GM19372 (cell line): ENCODE results near the gene DSCAM.

Experiments
- ATAC-seq: cut with Tn5 transposase; IDR thresholded peaks from one replicate; pipeline ENCODE4 v1.9.1; 2021; ENCODE audit warnings: mild to moderate bottlenecking, low read depth, moderate library complexity; ENCODE audit not compliant: unreplicated experiment

Gene DSCAM

DNA sequence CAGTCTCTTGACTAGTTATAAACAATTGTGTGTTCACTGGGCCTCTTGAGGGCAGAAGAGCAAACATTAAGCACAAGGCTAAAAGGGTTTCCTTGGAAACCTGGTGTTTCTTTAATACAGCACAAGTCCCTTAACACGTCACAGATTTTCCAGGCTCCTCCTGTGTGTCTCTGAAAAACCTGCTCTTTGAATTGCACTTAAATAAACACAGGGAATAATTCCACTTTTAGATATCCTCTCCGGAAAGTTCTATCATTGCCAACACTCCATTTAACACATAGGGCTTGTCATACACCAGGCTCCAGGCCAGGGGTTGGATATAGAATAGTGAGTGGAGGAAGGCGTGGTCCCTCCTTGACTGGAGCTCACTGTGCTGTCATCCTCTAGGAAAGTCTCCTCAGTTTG is 442.6 kb downstream of the DSCAM start:
- ATAC-seq, result no peak

DNA sequence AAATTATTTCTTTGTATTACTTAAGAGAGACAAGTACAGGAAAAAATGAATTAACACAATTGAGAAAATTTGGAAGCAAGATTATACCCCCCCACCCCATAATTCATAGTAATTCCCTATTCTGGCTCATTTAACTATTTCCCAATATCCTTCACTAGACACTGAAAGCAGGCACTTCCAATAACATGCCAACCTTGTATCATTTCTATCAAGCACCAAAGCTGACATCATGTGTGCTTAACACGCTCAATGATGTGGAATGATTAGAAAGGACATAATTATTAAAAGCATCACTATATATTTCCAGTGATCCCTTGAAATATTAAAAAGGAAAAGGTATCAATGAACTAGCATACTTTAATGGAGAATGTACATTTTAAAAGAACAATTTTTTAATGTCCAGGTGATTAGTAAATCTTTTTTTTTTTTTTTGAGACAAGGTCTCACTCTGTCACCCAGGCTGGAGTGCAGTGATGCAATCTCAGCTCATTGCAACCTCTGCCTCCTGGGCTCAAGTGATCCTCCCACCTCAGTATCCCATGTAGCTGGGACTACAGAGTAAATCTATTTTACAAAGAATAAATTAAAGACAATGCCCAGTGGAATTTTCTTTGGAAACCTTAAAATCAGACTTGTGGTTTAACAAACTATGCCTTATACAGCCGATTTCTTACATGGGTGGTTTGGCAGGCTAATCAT is 443.9 kb downstream of the DSCAM start:
- no peak for ATAC-seq

DNA sequence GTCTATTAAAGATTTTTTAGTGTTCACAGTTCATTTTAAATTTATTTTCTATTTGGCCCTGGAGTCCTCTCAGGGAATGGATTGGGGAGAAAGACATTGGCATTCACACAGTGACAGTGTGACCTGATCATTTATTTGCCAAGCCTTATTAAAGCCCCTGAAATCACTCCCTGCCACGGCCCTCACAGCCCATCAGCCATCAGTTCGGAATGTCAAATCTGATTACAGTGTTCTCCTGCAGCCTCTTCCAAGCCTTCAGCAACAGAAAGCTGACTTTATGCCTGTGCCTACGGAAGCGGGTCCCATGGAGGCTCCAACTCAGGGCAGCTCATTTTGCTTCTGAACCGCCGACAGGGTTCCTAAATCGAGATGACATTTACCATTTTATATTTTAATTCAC is 451.2 kb downstream of the DSCAM start:
- ATAC-seq, result no peak

DNA sequence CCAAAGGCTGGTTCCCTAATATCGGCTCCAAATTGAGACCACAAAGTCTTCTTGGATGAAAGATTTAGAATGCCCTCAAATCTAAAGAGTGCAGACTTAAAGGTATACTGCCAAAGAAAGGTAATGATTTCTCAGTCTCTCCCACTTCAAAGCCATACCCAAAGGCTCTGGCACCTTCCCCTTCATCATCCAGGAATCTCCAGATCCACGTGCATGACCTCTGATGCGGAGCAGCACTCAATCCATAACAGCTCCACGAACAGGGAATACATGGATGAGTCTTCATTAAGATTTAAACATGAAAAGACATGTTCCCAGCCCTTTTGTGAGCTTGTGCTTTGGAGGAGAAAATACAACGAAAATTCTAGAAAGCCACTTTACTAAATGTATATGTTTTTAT is 453.9 kb downstream of the DSCAM start:
- ATAC-seq, result no peak

DNA sequence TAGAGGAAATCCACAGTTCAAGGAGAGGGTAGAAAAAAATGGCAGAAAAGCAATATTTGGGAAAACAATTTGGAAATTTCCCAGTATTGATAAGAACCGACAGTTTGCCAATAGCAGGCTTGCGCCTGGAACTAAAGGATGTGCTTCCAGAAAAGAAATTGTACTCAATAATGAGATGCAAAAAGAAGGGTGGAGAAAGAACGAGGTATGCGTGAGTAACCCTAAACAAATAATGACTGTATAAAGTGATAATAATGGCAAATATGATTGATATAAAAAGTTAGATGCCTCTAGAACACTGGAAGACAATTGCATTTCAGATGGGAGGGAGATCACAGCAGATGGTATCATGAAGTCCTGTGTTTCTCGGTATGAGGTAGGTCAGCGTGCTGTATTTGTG is 458.9 kb downstream of the DSCAM start:
- ATAC-seq, result no peak

DNA sequence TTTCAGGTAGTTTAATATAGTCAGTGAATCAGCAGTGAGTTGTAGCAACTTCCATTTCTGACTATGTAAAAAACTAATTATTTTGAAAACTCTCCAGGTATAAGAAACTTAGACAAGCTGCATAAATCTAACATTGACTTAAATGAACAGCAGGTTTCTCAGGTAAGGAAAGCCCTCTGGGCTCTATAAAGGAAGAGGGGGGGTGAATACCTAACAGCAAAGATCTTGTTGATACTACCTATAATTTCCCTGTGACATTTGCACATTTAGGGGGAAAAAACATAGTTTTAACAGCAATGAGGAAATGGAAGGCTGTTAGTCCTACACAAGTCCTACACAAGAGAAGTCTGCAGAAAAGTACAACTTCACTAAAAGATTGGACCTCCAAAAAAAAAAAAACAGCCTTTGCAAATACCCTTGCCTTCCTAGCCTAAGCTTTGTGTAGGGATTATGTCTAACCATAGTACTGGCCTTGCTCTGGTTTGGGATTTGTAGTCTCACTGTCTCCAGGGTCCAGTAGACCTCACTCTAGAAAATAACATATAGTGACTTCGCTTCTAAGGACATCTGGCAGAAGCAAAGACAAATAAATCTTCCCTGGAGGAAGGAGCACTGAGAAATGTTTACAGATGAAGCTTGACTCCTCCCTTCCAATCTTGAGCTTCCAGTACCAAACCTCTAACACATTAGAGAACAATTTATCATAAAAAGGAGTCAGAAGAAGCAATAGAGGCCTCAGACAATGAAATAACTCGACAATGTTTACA is 459.8 kb downstream of the DSCAM start:
- ATAC-seq, result no peak

DNA sequence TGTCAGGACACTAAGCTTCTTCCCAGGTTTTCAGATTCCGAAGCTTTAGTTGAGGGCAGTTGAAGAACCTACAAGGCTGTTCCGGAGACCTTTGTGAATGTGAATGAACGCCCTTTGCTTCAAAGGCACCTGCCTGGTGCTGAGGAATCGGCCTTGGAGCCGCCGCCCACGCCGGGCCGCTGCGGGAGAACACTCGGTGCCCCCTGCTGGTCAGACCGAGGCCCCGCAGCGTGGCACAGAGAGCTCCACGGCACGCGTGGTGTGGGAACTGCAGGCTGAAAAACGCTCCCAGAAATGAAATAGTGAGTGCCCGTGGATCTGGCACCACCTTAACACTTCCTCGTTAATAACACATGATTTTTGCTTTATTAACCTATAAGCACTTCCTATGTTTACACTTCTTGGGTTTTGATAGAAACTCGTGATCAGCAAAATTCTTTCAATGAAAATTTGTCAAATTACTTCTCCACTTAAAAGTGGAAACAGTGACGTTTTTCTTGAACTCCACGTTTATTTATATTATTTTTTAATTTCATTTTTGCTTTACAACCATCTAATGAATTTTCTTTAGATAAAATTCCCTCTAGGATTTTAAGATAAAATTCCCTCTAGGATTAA is 460.6 kb downstream of the DSCAM start:
- no peak for ATAC-seq

DNA sequence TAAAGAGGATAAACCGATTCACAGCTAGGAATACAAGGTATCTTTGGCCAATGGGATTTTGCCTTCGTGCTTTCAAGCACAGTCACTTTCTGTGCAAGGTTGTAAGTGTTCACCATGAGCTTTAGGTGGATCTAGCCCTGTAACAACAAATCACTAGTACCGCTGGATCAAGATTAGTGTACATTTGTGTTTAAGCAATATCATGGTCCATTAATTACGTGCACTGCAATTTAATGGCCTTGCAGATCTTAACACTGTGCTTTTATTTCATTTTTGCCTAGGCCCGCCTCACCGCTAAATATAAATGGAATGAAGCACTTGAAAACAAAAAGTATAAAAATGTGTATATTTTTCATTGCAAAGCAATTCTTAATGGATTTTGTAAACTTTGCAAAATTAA is 461.1 kb downstream of the DSCAM start:
- ATAC-seq, result no peak

DNA sequence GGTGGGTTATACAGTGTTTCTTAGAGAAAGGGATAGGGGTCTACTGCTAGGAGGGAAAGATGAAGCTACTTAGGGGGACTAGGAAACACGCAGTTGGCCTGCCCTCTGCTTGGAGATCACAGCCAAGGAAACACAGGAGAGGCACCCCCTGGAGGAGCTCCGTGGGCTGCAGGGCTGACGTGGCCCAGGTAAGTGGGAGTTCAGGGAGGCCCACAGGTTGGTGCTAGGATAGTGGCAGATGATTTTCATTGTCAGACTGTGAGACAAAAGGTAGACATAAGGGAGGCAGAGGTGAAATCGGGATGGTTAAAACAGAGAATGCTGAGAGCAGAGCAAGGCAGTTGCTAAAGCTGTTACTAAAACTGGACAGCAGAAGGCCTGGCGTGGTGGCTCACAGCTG is 463.0 kb downstream of the DSCAM start:
- ATAC-seq, result no peak

DNA sequence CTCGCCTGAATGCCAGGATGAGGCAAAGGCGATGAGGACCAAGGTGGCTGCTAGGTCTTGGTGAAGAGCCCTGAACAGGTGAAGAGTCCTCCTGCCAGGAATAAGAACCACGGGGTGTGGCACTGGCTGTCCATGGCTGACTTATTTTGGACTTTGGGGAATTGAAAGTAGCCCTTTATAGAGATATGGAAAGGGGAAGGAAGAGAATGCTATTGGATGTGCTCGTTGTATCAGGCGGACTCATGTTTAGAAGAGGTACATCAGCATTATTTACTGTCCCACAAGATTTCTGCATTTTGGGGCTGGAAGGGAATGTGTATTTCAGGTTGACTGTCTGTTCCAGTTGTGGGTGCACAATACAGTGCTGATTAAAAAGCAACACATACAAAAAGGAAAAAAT is 465.8 kb downstream of the DSCAM start:
- no peak for ATAC-seq

DNA sequence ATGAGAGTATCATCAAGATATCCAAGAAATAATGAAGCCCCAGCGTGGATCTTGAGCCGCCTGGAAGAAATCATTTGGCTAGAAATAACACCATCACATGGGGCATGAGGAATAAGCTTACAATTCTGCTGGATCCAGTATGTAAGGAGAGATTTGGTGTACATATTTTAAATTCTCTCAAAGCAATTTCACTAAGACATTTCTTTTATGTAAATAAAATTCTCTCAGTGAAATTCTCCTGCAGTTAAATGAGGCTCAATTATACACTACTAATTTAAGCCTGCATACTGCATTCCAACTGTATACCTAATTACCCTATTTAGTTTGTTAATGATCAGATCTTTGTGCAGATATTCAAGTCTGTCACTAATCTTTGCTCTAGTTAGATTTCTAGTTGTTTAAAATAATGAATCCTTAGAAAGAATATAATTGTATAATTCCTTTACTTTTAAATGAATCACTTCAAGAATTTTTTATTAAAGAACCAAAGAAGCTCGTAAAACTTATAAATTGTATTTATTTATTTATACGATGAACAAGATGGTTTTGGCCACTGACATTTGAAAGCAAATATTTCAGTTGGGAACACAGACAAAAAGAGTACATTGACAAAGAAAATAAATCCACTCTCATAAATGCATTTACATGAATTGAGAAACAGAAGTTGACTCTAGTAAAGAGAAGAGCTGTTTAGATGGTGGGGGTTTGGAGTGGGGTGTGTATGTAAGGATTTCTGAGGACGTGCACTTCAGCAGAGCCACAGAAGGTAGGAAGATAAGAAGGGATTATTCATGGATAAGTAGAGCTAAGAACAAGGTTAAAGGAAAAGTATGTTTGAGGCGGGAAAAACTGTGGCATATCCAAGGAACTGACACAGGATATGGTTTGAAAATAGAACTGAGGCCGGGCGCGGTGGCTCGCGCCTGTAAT is 466.8 kb downstream of the DSCAM start:
- no peak for ATAC-seq

DNA sequence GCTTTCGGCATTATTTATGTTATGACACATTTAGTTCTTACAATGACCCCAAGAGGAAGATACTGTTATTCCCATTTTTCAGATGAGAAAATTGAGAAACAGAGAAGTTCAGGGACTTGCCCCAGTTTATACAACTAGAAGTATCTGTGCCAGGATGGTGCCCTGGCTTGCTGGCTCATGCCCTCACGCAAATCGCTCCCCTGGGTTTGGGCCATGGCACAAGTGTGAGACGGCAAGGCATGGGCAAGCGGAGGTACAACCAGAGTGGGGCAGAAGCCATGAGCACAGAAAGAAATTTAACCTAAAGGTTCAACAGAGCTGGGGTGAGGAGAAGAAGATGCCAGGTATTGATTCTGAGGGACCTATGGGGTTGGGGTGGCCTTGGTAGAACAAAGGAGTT is 469.8 kb downstream of the DSCAM start:
- no peak for ATAC-seq

DNA sequence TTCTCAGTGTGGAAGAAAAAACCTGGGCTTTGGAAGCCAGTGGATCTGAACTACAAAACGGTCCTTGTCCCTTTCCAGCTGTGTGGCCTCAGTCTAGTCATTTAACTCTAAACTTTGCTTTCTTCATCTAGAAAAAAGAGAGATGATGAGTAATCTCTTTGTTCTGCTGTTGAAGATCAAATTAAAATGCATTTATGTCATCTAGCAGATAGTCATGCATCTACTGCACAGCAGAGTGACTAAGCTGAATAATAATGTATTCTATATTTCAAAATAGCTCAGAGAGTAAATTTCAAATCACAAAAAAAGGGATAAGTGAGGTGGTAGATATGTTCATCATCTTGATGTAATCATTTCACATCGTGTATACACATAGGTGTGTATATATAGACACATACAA is 473.2 kb downstream of the DSCAM start:
- no peak for ATAC-seq

DNA sequence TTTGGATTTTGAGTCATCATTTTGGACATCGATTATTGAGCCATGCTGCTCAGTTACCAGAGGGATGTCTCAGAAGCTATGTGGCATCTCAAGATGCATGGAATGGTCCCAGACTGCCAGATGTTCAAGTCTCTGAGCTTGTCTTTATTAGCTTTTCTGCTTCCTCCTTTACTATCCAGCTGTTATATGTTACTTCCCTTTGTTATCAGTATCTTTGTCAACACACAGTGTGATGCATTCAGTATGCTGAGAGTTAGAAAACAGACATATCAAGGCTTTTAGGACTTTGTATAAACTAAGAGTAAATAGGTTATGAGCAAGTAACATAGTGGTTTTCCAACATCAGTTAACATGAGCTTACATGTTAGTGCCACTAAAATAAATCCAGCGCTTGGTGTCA is 474.5 kb downstream of the DSCAM start:
- ATAC-seq, result no peak

DNA sequence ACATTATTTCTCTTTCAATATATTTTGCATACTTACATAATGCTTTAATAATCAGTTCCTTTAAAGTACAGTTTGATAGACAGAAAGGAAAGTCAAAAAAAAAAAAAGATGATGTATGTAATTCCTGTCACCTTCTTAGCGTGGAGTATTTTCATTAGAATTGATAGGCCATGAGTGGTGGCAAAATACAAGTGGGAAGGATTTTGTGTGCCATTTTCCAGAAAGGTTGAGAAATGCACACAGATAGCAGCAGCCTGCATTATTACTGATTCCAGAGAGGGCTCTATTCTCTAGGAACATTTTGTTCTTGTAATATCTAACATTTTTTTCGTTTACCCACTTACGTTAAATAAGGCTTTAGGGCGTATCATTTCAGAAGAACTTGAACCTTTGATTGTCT is 475.6 kb downstream of the DSCAM start:
- no peak for ATAC-seq

DNA sequence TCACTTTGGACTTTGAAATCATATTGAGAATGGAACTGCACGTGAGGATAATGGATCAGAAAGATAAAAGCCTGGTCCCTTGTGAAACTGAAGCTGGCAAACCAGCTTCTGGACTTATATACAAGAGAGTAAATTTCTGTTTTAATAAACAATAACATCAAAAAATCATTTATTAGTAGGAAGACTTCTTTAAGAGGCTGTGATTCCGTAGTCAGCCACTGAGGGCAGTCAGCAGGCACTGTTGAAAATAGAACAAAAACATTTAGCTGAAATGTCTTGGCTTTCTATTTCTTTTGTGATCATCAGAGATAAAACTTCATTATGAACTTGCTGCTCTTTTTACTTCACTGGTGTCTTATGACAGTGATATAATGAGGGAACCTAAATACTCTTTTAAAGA is 490.3 kb downstream of the DSCAM start:
- ATAC-seq, result no peak

DNA sequence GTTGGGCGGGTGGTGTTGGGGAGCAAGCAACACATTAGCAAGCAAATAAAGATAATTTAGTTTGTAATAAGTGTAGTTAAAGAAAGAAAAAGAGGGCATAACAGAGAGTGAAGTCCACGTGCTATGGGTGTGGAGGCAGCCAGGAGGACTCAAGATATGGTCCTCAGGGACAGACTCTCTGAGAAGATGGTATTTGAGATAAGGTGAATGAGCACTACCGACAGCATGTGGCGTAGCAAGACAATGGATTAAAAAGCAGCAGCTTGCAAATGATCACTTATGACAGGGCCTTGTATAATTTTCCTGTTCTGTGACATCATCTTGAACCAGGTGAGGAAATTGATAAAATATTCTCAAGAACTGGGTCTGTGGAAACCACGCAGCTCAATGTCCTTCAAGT is 491.9 kb downstream of the DSCAM start:
- no peak for ATAC-seq

DNA sequence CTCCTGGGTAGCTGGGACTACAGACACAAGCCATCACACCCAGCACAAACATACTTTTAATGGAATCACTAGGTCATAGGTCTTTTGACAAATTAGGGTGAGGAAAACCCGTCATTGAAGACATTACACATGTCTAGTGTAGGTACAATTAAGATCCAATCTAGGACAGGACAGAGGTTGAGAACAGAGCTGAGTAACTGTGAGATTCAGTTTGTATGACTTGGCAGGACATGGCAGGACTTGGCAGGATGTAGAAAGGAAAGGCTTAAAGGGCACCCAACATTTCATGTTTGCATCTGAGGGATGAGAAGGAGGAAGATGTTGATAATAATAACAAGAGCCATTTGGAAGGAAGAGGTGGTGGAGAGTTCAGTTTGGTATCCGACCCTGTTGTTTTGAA is 496.0 kb downstream of the DSCAM start:
- ATAC-seq, result no peak

DNA sequence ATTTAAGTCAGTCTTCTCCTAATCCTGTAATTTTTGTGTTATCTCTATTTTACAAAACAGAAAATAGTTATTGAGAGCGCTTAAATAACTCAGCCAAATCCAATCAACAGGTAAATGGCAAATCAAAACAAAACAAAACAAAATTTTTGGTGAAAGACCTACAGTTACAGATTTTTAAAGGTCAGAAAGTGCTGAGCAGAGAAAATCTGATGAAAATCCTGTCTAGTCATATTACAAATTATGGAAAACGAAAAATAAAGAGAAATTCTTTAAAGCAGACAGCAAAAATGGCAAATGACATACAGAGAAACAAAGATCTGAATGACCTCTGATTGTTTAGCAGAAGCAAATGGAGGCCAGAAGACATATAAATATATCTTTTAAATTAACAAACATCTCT is 497.4 kb downstream of the DSCAM start:
- ATAC-seq, result no peak

DNA sequence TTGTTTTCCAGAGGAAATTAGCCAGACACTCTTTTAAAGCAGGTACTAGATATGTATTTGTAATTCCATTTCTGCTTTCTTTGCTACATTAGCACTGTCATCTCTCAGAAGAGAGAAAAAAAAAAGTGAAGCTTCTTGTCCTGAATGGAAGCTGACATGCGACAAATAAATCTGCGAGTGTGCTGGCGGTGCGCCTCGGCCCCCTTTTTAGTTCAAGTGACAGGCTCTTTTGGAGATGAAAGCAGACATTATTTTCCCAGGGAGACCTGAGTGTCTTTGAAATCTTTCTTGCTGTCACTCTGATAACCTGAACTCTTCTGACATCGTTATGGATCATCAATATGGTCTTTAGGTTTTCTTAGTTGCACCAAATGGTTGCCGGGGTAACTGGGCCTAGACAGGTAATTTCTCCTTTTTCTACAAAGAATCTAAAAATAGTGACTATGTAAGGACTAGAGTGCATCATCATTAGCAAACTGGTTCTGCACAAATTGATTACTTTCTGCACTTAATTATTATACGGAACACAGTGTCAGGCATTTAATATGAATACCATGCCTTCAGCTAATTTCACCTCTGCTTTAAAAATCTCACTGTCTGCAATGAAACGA is 501.1 kb downstream of the DSCAM start:
- no peak for ATAC-seq
